NT2/D1 (cell line): ENCODE measurements around the gene SLCO2B1.

Experiments
- DNase-seq: peaks from one replicate; pipeline ENCODE4 v3.0.0-alpha.2; 2011; ENCODE audit warnings: low read depth, low spot score
- H3K27me3 ChIP-seq: 2 replicates; pipeline ENCODE4 v1.6.0; 2011; ENCODE audit warnings: mild to moderate bottlenecking; ENCODE audit not compliant: insufficient read length, insufficient read depth
- H3K36me3 ChIP-seq: 2 replicates; pipeline ENCODE4 v1.6.1; 2011; ENCODE audit warnings: mild to moderate bottlenecking, low read length, mixed read lengths; ENCODE audit not compliant: insufficient read depth, insufficient read length
- H3K4me1 ChIP-seq: 2 replicates; pipeline ENCODE4 v1.5.1; 2011; ENCODE audit not compliant: insufficient read depth, insufficient read length
- H3K4me3 ChIP-seq: 2 replicates; pipeline ENCODE4 v1.5.1; 2011; ENCODE audit warnings: low read depth; ENCODE audit not compliant: insufficient read length
- H3K9ac ChIP-seq: 2 replicates; pipeline ENCODE4 v1.6.0; 2011; ENCODE audit warnings: low read depth; ENCODE audit not compliant: insufficient read length
- H3K9me3 ChIP-seq: 2 replicates; pipeline ENCODE4 v1.5.1; 2011; ENCODE audit warnings: mild to moderate bottlenecking, low read length; ENCODE audit not compliant: insufficient read depth
- SUZ12 ChIP-seq: IDR thresholded peaks from 2 replicates; pipeline ENCODE4 v1.6.1; 2011; ENCODE audit not compliant: insufficient read length, insufficient read depth; ENCODE audit errors: extremely low read depth
- YY1 ChIP-seq: IDR thresholded peaks from 2 replicates; pipeline ENCODE4 v1.6.1; 2011; ENCODE audit not compliant: insufficient read length, insufficient read depth
- ZNF274 ChIP-seq: IDR thresholded peaks from 2 replicates; pipeline ENCODE4 v1.6.1; 2011; ENCODE audit warnings: mild to moderate bottlenecking, low read depth, low read length

SLCO2B1 gene

DNA sequence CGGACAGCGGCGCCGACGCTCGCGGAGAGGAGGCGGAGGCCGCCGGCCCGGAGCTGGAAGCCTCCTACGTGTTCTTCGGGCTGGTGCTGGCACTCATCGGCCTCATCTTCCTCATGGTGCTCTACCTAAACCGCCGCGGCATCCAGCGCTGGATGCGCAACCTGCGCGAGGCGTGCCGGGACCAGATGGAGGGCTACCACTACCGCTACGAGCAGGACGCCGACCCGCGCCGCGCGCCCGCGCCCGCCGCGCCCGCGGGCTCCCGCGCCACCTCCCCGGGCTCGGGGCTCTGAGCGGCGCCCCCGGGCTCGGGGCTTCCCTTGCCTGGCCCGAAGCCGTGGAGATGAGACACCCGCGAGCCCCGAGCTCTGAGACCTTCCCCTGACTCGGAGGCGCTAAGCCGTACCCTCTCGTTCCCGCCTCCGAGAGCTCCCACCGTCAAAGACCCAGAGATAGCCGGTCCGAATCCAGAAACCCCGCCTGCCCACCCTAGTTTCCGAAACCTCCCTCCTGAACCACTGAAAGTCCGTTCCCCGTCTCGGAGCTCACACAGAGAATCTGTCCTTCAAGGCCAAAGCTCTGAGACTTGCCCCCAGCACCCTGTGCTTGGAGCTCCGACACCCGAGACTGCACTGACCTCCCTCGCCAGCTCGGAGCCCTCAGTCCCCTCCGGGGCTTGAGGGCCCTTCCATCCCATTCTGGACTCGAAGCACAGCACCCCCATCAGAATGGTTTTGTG lies 91.2 kb downstream of the SLCO2B1 start:
- H3K9ac ChIP-seq = peak overlapping the region; percentile 72
- H3K4me3 ChIP-seq = peak overlapping the region; percentile 71

DNA sequence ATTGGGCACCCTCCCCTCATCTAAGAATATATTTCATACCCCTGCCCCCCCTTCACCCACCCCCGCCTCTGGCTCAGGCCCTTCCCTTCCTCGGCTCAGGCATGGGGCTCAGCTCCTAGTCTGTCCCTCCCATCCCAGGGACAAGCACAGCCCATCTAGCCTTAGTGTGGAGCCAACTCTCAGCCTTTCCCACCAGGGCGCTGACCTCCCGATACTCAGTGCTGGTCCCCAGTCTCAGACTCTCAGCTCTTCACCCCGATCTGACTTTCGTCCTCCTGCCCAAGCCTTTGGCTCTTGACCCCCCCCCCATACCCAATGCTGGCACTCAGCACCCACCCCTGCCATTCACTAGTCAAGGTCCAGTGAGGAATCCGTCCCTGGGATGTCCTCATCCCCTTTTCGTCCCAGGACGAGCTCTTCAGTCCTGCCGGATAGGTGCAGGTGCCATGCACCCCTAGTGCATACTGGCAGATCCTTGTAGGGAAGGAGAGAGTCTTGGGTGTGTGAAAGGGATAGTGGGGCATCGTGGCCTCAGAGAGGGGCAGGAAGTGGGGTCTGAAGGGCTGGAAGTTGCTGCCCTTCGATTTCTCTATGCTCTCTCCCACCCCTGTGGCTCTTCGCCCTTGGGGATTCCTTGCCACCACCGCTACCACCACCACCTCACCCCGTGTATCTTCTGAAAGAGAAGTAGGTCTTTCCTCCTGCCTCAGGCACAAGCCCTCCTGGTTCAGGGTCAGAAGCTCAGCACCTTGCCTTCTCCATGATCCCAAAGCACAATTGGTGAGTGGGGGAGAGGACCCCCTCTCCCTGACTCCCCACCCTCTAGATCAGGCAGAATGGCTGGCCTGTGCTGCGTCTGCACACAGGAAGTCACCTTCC lies 92.1 kb downstream of the SLCO2B1 start:
- Histone ChIP-seq H3K27me3 (peaks cover 34% of the 10 kb centered on the region), H3K36me3 (no peaks in the 10 kb centered on the region), H3K4me1 (no peaks in the 10 kb centered on the region), H3K9me3 (peaks cover 14% of the 10 kb centered on the region; the same call in 1 of the 2 replicates), H3K9ac (no peak overlapping the region), H3K4me3 (no peak overlapping the region)
- TF ChIP-seq YY1 = no peak
- TF ChIP-seq ZNF274 = no peak
- no peak for TF ChIP-seq SUZ12
- no peak for DNase-seq

More for the DNA sequence above, 91.2 kb downstream of the SLCO2B1 start:
- H3K9me3 ChIP-seq = peaks cover 14% of the 10 kb centered on the region; the same call in 1 of the 2 replicates
- H3K4me1 ChIP-seq = no peaks in the 10 kb centered on the region
- no peak for DNase-seq
- H3K27me3 ChIP-seq = peaks cover 34% of the 10 kb centered on the region
- H3K36me3 ChIP-seq = no peaks in the 10 kb centered on the region
- TF ChIP-seq ZNF274 = no peak
- TF ChIP-seq SUZ12 = no peak
- TF ChIP-seq YY1 = no peak

DNA sequence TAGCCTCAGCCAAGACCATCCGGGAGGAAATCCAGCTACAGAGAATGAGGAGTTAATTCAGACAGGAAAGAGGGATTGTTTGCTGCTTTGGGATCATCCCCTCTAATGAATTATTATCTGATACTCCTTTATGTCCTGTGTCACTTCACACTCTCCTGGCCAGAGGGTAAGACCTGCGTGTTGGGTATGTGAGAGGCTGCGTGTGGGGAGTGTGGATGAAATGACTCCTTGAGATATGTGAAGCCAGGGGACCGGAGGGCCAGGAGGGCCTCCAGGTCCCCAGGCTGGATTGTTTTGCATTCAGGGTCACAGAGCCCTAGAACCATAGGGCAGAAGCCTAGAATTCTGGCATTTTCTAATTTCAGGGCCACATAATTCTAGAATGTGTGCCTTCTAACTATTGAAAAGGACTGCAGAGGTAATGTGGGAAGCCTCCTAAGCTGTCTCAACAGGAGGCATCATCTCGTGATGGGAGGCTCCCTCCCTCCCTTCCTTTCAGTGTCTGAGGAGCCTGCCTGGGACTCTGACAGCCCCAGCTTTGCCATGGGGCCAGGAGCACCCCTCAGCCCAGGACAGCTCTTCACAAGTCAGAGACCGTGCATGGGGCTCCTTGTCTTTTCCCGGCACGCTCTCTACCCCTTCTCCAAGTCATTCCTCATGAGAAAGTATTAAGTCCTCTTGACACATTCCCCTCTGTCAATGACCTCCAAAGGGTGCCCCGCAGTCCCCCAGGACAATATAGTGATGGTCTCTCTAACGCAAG lies 93.3 kb downstream of the SLCO2B1 start:
- H3K27me3 ChIP-seq = peaks cover 34% of the 10 kb centered on the region
- H3K9ac ChIP-seq = no peak overlapping the region
- no peak for DNase-seq

DNA sequence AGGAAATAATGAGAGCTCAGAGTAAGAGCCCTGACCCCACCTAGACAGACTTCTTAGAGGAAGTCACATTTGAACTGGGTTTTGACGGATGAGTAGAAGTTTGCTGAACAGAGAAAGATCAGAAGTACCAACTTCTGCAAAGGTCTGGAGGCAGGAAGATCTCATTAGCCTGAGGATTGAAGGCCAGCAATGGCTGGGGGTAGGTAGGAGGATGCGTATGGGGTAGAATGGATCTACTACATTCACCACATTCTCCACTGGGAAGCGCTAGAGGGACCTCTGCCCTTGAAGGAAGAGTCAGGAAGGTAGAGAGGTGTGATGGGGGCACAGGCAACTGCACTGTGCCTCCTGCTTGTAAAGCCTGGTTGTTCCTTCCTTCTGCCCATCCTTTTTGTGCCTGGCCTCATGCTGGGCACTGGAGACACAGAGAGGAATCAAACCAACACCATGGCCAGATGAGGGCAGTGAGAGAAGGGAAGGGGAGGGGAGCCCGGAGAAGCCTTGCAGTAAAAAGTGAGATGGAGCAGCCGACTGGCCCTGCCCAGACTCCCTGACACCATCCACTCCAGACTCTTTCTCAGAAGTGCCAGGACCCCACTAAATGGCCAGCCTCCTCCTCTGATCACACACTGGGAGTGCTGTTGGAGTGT lies 94.6 kb downstream of the SLCO2B1 start:
- H3K4me3 ChIP-seq = no peak overlapping the region
- no peaks in the 10 kb centered on the region for H3K36me3 ChIP-seq
- H3K4me1 ChIP-seq = no peaks in the 10 kb centered on the region
- H3K27me3 ChIP-seq = peaks cover 34% of the 10 kb centered on the region
- H3K9ac ChIP-seq = no peak overlapping the region
- H3K9me3 ChIP-seq = peaks cover 14% of the 10 kb centered on the region; the same call in 1 of the 2 replicates
- TF ChIP-seq SUZ12 (no peak), ZNF274 (no peak), YY1 (no peak)
- no peak for DNase-seq

More for the DNA sequence above, 93.3 kb downstream of the SLCO2B1 start:
- no peak overlapping the region for H3K4me3 ChIP-seq
- no peaks in the 10 kb centered on the region for H3K4me1 ChIP-seq
- H3K36me3 ChIP-seq = no peaks in the 10 kb centered on the region
- peaks cover 14% of the 10 kb centered on the region; the same call in 1 of the 2 replicates for H3K9me3 ChIP-seq
- TF ChIP-seq YY1 = no peak
- TF ChIP-seq ZNF274 = no peak
- TF ChIP-seq SUZ12 = no peak

DNA sequence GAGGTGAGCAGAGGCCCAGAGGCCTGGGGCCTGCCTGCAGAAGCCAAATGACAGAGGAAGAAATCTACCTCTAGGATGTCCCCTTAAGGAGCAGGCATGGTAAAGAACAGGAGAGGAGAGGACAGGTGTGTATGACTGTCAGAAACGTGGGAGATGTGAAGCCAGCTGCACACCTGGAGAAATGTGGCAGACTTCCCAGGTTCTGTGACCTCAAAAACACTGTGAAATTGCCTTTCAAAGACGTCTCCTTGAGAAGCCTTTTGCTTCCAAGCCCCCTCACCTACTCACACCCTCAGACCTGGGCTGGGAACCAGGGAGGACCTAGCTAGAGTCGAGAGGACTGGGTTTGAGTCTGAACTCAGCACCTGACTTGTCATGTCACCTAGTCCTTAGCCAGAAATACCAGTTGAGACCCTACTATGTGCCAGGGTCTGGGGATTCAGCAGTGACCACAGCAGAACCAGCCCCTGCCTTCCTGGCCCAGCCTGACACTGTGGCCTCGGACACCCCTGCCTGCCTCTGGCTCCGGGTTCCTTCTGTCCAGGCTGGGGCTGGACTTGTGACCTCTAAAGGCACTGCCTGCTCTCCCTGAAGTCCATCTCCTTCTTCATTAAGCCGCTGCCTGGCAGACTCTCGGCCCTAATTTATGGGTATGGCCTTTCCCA lies 95.2 kb downstream of the SLCO2B1 start:
- no peak overlapping the region for H3K4me3 ChIP-seq
- no peak for DNase-seq
- no peaks in the 10 kb centered on the region for H3K4me1 ChIP-seq
- no peak overlapping the region for H3K9ac ChIP-seq
- peaks cover 34% of the 10 kb centered on the region for H3K27me3 ChIP-seq
- no peaks in the 10 kb centered on the region for H3K36me3 ChIP-seq
- no peak for TF ChIP-seq ZNF274
- no peak for TF ChIP-seq SUZ12
- TF ChIP-seq YY1 = no peak
- peaks cover 14% of the 10 kb centered on the region; the same call in 1 of the 2 replicates for H3K9me3 ChIP-seq
